T47D (cell line): ENCODE results near the gene PTPRD.

ENCODE experiments used
- DNase-seq, 2 experiments: peaks; one replicate each; pipeline versions ENCODE4 v3.0.0 to v3.0.0-alpha.2; 2011 to 2012; ENCODE audit warnings: low read depth in 1 of 2, low spot score in 1 of 2
- JUND ChIP-seq: IDR thresholded peaks from 2 replicates; pipeline ENCODE4 v1.6.1; 2012; ENCODE audit warnings: low read depth
- in situ Hi-C: cut with HindIII; loops from 2 replicates; pipeline ENCODE4 v1.10.0; 2016; ENCODE audit warnings: low sequenced_read_pairs, low pct_unique_long_range_greater_than_20kb

Gene PTPRD

DNA sequence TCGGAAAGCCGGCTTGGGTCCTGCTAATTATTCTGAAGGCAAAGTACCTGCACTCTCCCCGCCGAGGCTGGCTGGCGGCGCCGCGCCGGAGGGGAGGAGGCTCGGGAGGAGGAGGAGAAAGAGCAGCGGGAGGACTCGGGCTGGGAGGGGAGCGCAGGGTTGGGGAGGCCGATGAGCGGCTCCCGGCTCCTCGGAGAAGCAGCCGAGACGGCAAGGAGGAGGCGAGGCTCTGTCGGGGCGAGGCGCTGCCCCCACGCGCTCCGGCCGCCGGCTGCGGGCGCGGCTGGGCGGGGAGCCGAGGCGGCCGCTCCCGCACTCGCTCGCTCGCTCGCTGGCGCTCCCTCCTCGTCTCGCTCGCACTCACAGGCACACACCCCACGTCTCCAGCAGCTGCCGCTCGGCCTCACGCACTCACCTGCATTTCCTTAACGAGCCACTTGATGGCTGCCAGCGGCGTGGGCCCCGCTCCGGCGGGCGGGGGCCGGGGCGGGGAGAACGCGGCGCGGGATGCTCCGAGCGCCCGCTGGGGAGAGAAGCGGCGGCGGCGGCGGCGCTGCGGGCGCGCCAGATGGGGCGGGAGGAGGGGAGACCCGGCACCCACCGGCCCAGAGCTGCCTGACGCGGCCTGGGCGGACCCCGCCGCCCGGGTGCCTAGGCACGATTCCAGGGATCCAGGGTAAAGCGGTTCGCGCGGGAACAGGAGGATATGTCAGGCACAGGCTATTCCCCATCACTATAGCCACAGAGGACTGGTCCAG lies at the start of gene PTPRD:
PTPRD (minus strand) TSS at position 362 of the 758 bp plus-strand sequence.
- in situ Hi-C loops: no loop called here
- peak; percentile 58 to 79 for DNase-seq
- no peak for TF ChIP-seq JUND

DNA sequence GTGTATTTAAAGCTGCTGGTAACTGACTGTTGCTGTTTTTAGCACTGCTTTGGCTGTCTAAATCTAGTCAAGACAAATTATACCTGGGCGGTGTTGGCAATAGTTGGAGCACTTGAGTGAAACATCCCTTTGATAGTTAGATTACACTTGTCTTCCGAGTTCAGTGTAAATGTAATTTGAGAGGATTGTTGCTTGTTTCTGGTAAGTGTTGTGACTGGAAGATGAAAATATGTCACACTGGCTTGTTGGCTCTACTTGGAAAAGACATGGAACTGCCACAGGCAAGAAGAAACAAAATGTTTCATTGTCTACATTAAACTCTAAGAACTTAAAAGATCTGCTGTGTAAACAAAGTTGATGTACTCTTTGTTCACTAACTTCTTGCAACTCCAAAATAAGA lies 49.2 kb upstream of the PTPRD start:
- in situ Hi-C loops: no loop called here
- no peak for DNase-seq
- no peak for TF ChIP-seq JUND

DNA sequence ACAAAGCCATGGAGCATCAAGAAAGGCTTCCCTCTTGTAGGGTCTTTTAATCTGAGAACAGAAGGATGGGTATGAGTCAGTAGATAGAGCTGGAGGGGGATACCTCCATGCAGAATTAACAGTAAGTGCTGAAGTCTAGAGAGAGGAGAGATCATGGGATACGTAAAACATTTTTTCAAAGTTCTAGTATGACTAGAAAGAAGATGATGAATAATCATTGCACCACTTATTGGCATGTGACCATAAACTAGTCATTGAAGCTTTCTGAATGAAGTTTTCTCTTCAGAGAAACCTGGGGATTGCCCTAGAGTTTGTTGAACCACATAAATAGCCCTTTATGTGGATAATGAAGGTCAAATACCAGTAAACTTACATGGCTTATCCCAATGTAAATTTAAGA lies 48.6 kb upstream of the PTPRD start:
- no peak for DNase-seq
- in situ Hi-C loops: no loop called here
- TF ChIP-seq JUND: no peak

DNA sequence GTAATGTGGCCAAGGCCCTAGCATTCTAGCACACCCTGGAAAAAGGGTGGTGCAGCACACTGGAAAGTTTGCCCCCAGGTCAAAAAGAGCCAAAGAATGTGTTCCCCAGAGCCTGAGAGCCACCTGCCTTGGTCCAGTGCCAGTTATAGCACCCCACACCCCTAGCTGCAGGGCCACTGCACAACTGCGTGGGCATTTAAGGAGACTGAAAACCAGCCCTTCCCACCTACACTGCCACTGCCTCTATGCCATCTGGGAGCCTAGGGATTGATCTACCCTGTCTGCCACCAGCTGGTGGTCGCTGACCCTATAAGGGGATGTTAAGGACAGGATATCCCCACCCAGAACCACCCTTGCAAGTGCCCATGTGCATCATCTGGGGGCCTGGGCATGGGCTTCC lies 38.2 kb upstream of the PTPRD start:
- in situ Hi-C loops: no loop called here
- DNase-seq: no peak
- no peak for TF ChIP-seq JUND

DNA sequence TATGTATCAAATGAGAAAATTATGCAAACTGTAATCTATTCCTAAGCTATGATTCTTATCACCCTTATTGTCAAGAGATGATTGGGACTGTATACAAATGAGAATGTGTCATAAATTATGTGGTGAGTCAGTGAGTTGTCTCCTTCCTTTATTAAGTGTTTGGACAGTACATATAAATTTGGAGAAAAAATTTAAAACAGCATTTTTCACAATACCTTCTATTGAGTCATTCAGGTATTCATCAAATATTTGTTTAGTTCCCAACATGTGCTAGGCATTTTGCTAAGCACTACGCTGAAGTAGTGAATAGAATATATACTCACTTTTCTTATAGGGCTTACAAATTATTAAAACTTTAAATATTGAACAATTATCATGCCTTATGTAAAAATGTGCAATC lies 36.3 kb upstream of the PTPRD start:
- TF ChIP-seq JUND: no peak
- DNase-seq: no peak
- in situ Hi-C loops: no loop called here

DNA sequence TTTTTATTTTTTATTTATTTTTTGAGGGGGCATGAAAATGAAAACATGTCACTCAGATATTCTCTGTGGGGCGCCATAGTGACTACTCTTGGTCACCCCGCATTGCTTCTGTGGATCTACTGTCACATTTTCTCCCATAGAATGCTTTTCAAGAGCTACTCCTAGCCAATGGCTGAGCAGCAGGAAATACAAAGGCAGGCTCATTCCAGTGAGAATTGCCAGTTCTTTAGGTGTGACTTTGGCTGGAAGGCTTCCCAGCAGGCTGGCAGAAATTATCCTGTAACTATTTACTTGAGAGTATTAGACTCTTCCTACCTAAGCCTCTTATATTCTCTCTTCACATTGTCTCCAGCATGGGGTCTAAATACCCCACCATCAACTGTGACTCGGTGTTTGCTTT lies 21.0 kb upstream of the PTPRD start:
- no peak for TF ChIP-seq JUND

DNA sequence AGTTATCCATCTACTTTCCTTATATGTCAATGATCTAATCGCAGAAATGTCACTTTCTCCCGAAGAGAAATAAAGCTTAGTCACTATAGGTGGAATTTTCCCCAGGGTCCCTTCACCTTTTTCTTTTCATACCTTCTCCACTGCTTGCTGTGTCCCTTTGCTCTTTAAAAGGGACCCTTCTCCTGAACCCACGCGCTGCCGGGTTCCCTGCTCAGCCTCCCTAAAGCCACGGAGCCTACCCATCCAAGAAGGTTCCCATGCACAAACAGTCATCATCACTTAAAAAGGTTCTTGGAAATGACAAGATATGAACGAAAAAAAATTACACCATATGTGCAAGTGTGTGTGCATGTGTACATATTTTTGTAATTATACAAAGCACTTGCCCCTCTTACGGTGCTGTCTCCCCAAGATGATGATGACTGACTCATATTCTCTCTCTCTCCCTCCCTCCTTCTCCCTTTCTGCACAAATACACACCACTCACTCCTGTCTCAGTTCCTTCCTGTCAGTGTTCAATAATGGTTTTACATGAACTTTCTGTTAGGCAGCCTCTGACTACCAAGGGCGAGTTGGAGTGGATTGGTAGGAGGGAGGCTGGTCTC lies 1.5 kb upstream of the PTPRD start:
- no peak for TF ChIP-seq JUND
- in situ Hi-C loops: no loop called here
- DNase-seq: no peak

More for the DNA sequence above, 21.0 kb upstream of the PTPRD start:
- DNase-seq: peak in 1 of 2 experiments; percentile 15
- in situ Hi-C loops: no loop called here

DNA sequence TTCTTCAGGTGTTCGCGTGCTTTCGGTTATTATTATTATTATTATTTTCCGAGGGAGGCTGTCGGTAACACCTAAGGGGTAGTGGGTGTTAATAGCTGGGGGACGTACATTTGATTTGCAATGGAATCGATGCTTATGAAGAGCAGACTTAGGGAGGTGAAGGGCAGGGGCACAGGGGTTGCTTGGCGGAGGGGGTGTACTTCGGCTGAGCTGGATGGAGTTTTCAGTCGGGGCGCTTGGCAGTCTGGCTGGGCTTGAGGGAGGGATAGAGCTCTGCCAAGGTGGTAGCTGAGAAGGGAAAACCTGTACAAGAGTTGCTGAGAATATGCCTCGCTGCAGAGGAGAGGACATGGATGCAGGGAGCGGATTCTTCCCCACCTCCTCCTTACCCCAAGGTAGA lies 617 bp upstream of the PTPRD start:
- in situ Hi-C loops: no loop called here
- no peak for TF ChIP-seq JUND

DNA sequence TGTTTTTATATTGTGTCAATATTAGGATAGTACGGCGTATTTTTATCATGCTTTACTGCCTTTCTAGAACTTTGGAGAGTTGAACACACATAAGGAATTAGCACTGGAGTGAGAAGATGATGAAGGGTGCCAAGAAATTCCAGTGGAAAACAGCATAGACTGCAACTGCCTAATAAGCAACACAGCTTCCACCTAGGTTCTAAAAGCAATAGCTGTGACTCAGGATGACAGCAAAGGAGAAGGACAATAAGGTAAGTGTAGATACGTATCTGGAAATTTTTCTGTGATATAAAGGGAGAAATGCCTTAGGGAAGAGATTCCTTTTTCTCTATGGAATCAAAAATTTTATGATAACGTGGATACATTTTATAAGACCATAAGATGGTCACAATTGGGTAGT lies 7.4 kb downstream of the PTPRD start:
- no peak for DNase-seq
- in situ Hi-C loops: no loop called here
- TF ChIP-seq JUND: no peak

More for the DNA sequence above, 617 bp upstream of the PTPRD start:
- no peak for DNase-seq

DNA sequence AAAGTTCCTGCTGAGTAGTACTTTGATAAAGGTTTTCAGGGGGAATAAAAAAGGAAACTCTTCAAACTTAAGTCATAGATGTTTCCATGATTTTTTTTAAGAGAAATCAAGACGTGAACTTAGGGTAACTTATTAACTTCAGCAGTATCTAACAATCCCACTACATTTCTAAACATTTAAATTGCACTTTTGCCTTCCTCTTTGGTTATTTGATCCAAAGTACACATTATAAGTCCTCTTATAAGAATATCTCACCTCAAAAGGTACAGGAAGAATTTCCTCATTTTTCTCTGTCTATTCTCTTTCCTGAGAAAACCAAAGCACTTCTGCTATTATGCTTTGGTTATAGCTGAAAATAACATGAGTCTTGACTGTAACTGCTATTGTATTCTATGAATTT lies 7.9 kb downstream of the PTPRD start:
- no peak for TF ChIP-seq JUND
- no peak for DNase-seq
- in situ Hi-C loops: no loop called here

DNA sequence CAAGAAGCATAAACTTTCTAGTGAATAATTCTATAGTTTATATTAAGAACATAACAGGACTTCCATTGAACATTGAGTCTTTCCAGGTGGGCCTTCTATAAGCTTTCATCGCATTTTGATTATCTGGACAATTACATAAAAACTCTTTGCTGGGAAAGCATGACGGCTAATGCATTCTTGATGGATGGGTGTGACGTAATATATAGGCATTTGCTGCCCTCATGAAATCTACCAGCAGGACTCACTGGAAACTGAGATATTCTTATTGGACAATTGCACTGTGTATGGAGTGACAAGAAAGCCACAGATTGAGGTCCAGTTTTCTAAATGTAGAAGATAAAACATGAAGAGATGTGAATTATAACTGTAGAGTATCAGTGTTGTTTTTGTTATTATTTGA lies 15.0 kb downstream of the PTPRD start:
- no peak for TF ChIP-seq JUND
- in situ Hi-C loops: no loop called here
- DNase-seq: no peak

DNA sequence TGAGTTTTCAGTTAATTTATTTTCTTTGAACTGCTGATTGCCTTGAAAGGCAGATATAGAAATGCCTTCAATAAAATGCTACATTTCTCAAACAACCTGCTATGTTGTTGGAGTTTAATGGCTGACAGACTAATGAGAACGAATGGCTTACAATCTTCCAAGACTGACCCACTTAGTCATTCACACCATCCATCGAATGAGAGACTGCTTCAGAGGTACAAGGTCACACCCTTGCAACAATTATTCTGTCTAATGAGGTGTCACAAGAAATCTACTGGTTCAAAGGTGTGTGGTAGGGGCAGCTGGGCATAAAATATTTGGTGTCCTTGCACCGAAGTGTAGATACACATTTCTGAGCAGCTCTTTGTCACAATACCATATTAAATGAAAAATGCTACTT lies 18.3 kb downstream of the PTPRD start:
- DNase-seq: no peak
- in situ Hi-C loops: no loop called here
- no peak for TF ChIP-seq JUND

DNA sequence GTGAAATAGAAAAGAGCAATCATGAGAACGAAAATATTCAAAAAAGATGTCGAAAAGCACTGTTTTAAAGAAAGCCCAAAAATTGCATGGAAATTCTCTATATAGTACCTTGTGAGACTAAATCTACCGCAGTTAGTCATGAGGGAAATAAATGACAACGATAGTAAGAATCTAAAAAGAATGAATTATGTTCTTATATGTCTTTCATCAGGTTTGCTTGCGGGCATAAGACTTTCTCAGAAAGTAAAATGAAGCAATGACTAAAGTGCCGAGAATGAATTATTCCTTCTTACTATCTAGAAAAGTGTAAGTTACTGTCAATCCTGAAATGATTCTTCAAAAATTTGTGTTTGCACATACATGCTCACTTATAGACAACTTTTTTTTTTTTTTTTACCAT lies 26.4 kb downstream of the PTPRD start:
- in situ Hi-C loops: no loop called here
- no peak for DNase-seq
- TF ChIP-seq JUND: no peak

DNA sequence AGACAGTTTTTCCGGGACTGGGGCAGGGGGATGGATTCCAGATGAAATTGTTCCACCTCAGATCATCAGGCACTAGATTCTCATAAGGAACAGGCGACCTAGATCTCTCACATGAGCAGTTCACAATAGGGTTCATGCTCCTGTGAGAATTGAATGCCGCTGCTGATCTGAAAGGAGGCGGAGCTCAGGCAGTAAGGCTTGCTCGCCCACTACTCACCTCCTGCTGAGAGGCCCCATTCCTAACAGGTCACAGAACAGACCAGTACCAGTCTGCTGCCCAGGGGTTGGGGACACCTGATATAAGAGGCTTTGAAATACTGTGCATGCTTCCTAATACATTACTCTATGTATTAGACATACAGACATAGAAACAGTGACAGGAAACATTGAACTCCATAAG lies 41.1 kb downstream of the PTPRD start:
- DNase-seq: no peak
- in situ Hi-C loops: no loop called here
- TF ChIP-seq JUND: no peak
